GM12878 (cell line): ENCODE data around the gene RGMB.

Source experiments
- BACH1 ChIP-seq: fragments of 450-650 bp; IDR thresholded peaks from 2 replicates; pipeline ENCODE4 v1.6.1; 2017; ENCODE audit warnings: mild to moderate bottlenecking, borderline replicate concordance
- CBFB ChIP-seq: IDR thresholded peaks from 2 replicates; pipeline ENCODE4 v1.6.1; 2016; ENCODE audit warnings: antibody characterized with exemption, low read depth
- EED ChIP-seq: sonication (generic); IDR thresholded peaks from 2 replicates; pipeline ENCODE4 v1.6.1; 2016; ENCODE audit warnings: antibody characterized with exemption, low read depth
- FOS ChIP-seq: IDR thresholded peaks from 3 replicates; pipeline ENCODE4 v1.6.1; 2011; ENCODE audit warnings: borderline replicate concordance; ENCODE audit not compliant: insufficient read length; ENCODE audit errors: extremely low read depth
- PML ChIP-seq: IDR thresholded peaks from 2 replicates; pipeline ENCODE4 v1.6.1; 2012; ENCODE audit warnings: low read length, inconsistent platforms
- POLR2A ChIP-seq: IDR thresholded peaks from 2 replicates; pipeline ENCODE4 v1.6.1; 2011; ENCODE audit warnings: low read depth, mild to moderate bottlenecking, low read length
- POLR2AphosphoS5 ChIP-seq: IDR thresholded peaks from 2 replicates; pipeline ENCODE4 v1.6.1; 2011; ENCODE audit warnings: mild to moderate bottlenecking, low read length, inconsistent platforms
- STAT1 ChIP-seq: fragments of 450-650 bp; conservative IDR thresholded peaks from 2 replicates; pipeline ENCODE4 v1.6.1; 2014; ENCODE audit warnings: antibody characterized with exemption, mild to moderate bottlenecking
- ZNF24 ChIP-seq: fragments of 450-650 bp; IDR thresholded peaks from 2 replicates; pipeline ENCODE4 v1.6.1; 2017; ENCODE audit warnings: antibody characterized with exemption, mild to moderate bottlenecking
- TF ChIP-seq, protein P1 (sequence below): IDR thresholded peaks from 2 replicates; pipeline ENCODE4 v1.6.1; 2012; ENCODE audit warnings: low read depth, low read length, improper control_type of control experiment
- TF ChIP-seq, protein P2 (sequence below), 3 experiments: IDR thresholded peaks in 2 of 3; conservative IDR thresholded peaks in 1 of 3; 2 replicates each; pipeline ENCODE4 v1.5.1; 2011; ENCODE audit warnings: low read depth in 3 of 3, low read length in 3 of 3, mild to moderate bottlenecking in 3 of 3, control low read depth in 2 of 3, moderate library complexity in 2 of 3, inconsistent platforms in 1 of 3, mixed read lengths in 1 of 3; ENCODE audit not compliant: control insufficient read depth in 2 of 3, insufficient read depth in 1 of 3; ENCODE audit errors: extremely low read depth in 1 of 3
- TF ChIP-seq, protein P3 (sequence below): fragments of 450-650 bp; formaldehyde crosslinking; IDR thresholded peaks from 2 replicates; pipeline ENCODE4 v1.4.0; 2020; ENCODE audit warnings: mild to moderate bottlenecking, moderate library complexity
- TF ChIP-seq, protein P4 (sequence below): IDR thresholded peaks from 2 replicates; pipeline ENCODE4 v1.6.1; 2012; ENCODE audit warnings: low read depth, low read length, improper control_type of control experiment
- TF ChIP-seq, protein P5 (sequence below): IDR thresholded peaks from 2 replicates; pipeline ENCODE4 v1.6.1; 2012; ENCODE audit warnings: mild to moderate bottlenecking, low read depth, low read length

DNA sequence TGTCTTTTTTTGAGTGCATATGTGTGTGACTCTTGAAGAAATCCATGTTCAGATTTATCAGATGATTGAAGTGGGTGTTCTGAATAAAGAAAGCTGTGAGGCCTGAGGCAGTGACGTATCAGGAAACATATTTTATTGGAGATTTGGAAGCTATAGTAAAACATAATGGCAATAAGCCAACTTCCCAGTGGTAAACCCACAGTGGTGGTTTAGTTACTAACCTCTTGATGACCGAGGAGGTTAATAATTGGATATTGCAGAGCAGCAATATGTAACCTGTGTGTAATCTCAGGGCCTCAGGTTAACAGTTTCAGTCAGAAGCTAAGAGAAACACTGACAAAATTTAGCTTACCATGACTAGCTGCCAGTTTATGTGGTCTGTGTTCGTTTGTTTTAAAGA lies 6.9 kb downstream of the RGMB start:
- TF ChIP-seq CBFB (no peak), POLR2AphosphoS5 (no peak), ZNF24 (no peak), FOS (no peak), PML (no peak), BACH1 (no peak), POLR2A (no peak), EED (no peak), STAT1 (no peak)
- TF ChIP-seq, protein P1, sequence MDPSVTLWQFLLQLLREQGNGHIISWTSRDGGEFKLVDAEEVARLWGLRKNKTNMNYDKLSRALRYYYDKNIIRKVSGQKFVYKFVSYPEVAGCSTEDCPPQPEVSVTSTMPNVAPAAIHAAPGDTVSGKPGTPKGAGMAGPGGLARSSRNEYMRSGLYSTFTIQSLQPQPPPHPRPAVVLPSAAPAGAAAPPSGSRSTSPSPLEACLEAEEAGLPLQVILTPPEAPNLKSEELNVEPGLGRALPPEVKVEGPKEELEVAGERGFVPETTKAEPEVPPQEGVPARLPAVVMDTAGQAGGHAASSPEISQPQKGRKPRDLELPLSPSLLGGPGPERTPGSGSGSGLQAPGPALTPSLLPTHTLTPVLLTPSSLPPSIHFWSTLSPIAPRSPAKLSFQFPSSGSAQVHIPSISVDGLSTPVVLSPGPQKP: no peak
- TF ChIP-seq, protein P2, sequence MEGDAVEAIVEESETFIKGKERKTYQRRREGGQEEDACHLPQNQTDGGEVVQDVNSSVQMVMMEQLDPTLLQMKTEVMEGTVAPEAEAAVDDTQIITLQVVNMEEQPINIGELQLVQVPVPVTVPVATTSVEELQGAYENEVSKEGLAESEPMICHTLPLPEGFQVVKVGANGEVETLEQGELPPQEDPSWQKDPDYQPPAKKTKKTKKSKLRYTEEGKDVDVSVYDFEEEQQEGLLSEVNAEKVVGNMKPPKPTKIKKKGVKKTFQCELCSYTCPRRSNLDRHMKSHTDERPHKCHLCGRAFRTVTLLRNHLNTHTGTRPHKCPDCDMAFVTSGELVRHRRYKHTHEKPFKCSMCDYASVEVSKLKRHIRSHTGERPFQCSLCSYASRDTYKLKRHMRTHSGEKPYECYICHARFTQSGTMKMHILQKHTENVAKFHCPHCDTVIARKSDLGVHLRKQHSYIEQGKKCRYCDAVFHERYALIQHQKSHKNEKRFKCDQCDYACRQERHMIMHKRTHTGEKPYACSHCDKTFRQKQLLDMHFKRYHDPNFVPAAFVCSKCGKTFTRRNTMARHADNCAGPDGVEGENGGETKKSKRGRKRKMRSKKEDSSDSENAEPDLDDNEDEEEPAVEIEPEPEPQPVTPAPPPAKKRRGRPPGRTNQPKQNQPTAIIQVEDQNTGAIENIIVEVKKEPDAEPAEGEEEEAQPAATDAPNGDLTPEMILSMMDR (IDR thresholded peaks at IDR 0.05 in 2 of 3, conservative IDR thresholded peaks at IDR 0.05 in 1 of 3; ENCODE audit: control insufficient read depth in 2 of 3, extremely low read depth in 1 of 3, insufficient read depth in 1 of 3, low read depth in 3 of 3, low read length in 3 of 3): no peak
- TF ChIP-seq, protein P3, sequence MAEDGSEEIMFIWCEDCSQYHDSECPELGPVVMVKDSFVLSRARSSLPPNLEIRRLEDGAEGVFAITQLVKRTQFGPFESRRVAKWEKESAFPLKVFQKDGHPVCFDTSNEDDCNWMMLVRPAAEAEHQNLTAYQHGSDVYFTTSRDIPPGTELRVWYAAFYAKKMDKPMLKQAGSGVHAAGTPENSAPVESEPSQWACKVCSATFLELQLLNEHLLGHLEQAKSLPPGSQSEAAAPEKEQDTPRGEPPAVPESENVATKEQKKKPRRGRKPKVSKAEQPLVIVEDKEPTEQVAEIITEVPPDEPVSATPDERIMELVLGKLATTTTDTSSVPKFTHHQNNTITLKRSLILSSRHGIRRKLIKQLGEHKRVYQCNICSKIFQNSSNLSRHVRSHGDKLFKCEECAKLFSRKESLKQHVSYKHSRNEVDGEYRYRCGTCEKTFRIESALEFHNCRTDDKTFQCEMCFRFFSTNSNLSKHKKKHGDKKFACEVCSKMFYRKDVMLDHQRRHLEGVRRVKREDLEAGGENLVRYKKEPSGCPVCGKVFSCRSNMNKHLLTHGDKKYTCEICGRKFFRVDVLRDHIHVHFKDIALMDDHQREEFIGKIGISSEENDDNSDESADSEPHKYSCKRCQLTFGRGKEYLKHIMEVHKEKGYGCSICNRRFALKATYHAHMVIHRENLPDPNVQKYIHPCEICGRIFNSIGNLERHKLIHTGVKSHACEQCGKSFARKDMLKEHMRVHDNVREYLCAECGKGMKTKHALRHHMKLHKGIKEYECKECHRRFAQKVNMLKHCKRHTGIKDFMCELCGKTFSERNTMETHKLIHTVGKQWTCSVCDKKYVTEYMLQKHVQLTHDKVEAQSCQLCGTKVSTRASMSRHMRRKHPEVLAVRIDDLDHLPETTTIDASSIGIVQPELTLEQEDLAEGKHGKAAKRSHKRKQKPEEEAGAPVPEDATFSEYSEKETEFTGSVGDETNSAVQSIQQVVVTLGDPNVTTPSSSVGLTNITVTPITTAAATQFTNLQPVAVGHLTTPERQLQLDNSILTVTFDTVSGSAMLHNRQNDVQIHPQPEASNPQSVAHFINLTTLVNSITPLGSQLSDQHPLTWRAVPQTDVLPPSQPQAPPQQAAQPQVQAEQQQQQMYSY (CRISPR knock-in tag): no peak
- TF ChIP-seq, protein P4, sequence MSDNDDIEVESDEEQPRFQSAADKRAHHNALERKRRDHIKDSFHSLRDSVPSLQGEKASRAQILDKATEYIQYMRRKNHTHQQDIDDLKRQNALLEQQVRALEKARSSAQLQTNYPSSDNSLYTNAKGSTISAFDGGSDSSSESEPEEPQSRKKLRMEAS: no peak
- TF ChIP-seq, protein P5, sequence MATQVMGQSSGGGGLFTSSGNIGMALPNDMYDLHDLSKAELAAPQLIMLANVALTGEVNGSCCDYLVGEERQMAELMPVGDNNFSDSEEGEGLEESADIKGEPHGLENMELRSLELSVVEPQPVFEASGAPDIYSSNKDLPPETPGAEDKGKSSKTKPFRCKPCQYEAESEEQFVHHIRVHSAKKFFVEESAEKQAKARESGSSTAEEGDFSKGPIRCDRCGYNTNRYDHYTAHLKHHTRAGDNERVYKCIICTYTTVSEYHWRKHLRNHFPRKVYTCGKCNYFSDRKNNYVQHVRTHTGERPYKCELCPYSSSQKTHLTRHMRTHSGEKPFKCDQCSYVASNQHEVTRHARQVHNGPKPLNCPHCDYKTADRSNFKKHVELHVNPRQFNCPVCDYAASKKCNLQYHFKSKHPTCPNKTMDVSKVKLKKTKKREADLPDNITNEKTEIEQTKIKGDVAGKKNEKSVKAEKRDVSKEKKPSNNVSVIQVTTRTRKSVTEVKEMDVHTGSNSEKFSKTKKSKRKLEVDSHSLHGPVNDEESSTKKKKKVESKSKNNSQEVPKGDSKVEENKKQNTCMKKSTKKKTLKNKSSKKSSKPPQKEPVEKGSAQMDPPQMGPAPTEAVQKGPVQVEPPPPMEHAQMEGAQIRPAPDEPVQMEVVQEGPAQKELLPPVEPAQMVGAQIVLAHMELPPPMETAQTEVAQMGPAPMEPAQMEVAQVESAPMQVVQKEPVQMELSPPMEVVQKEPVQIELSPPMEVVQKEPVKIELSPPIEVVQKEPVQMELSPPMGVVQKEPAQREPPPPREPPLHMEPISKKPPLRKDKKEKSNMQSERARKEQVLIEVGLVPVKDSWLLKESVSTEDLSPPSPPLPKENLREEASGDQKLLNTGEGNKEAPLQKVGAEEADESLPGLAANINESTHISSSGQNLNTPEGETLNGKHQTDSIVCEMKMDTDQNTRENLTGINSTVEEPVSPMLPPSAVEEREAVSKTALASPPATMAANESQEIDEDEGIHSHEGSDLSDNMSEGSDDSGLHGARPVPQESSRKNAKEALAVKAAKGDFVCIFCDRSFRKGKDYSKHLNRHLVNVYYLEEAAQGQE: no peak
